Measurements from ENCODE around the gene USF2.

USF2 gene

GRCh38 chr19:35265126-35265899 lies 3.4 kb upstream of the USF2 start:
- WGBS: 88% methylated on average over 6 of the region's 6 CpGs
- peaks cover 8 to 21% of the 10 kb centered on the region in 2 experiments for H3K27me3 ChIP-seq (ENCODE audit: control insufficient read depth in 1 of 2, insufficient read depth in 1 of 2, low read length in 2 of 2)
- no peak overlapping the region for H4K91ac ChIP-seq (ENCODE audit: low read length)
- no peak overlapping the region for H3K4me3 ChIP-seq (ENCODE audit: insufficient read depth in 1 of 2, low read depth in 1 of 2, low read length in 2 of 2)
- H2BK15ac ChIP-seq (ENCODE audit: low read depth, poor library complexity, severe bottlenecking): no peak overlapping the region
- no peak overlapping the region for H3K9ac ChIP-seq (ENCODE audit: low read length)
- H3K27ac ChIP-seq (ENCODE audit: low read length, poor library complexity, severe bottlenecking): no peak overlapping the region
- no peak overlapping the region for H3K4ac ChIP-seq (ENCODE audit: low read depth in 1 of 2, low read length in 2 of 2)
- no peak overlapping the region for H2AK5ac ChIP-seq (ENCODE audit: low read length, severe bottlenecking)
- H4K8ac ChIP-seq (ENCODE audit: low read length): no peak overlapping the region
- H3K79me1 ChIP-seq (replicated peaks; ENCODE audit: low read length, poor library complexity, severe bottlenecking): peaks cover 13% of the 10 kb centered on the region
- no peak overlapping the region for H3K18ac ChIP-seq (ENCODE audit: low read depth in 1 of 2, low read length in 2 of 2)
- no peak overlapping the region for H2BK5ac ChIP-seq (ENCODE audit: low read depth, low read length, poor library complexity, severe bottlenecking)
- no peak overlapping the region for H2AFZ ChIP-seq (ENCODE audit: low read depth, low read length)
- DNase-seq: no peak
- H3K9me3 ChIP-seq (ENCODE audit: control insufficient read depth, low read length): no peaks in the 10 kb centered on the region
- no peak overlapping the region for H2BK12ac ChIP-seq (ENCODE audit: low read length in 2 of 2)
- peaks cover 9 to 19% of the 10 kb centered on the region in 2 experiments for H3K36me3 ChIP-seq (ENCODE audit: control insufficient read depth in 1 of 2, insufficient read depth in 2 of 2, low read depth in 1 of 2, low read length in 2 of 2)
- H3K4me2 ChIP-seq (ENCODE audit: low read length, poor library complexity, severe bottlenecking): no peak overlapping the region
- peaks cover 25% of the 10 kb centered on the region for H3K4me1 ChIP-seq (ENCODE audit: control insufficient read depth, insufficient read depth, low read depth, low read length)
- no peak overlapping the region for H2BK120ac ChIP-seq (ENCODE audit: low read depth, low read length)
- H3K14ac ChIP-seq (ENCODE audit: low read length in 2 of 2): no peak overlapping the region
- no peak overlapping the region for H3K23ac ChIP-seq (ENCODE audit: low read length in 2 of 2)

GRCh38 chr19:35265900-35266519 lies 2.8 kb upstream of the USF2 start:
- 93% methylated on average over 8 of the region's 10 CpGs for WGBS
- H2BK12ac ChIP-seq (ENCODE audit: low read length in 2 of 2): no peak overlapping the region
- H3K4ac ChIP-seq (ENCODE audit: low read depth in 1 of 2, low read length in 2 of 2): no peak overlapping the region
- no peak overlapping the region for H3K18ac ChIP-seq (ENCODE audit: low read depth in 1 of 2, low read length in 2 of 2)
- H3K4me3 ChIP-seq (ENCODE audit: insufficient read depth in 1 of 2, low read depth in 1 of 2, low read length in 2 of 2): peak overlapping the region in 1 of 2 experiments; percentile 90
- H3K14ac ChIP-seq (ENCODE audit: low read length in 2 of 2): no peak overlapping the region
- H4K91ac ChIP-seq (ENCODE audit: low read length): no peak overlapping the region
- H2BK15ac ChIP-seq (ENCODE audit: low read depth, poor library complexity, severe bottlenecking): no peak overlapping the region
- H3K79me1 ChIP-seq (replicated peaks; ENCODE audit: low read length, poor library complexity, severe bottlenecking): peaks cover 18% of the 10 kb centered on the region
- DNase-seq: no peak
- no peak overlapping the region for H3K4me2 ChIP-seq (ENCODE audit: low read length, poor library complexity, severe bottlenecking)
- H3K27ac ChIP-seq (ENCODE audit: low read length, poor library complexity, severe bottlenecking): no peak overlapping the region
- peak overlapping the region; percentile 89 for H3K9ac ChIP-seq (ENCODE audit: low read length)
- H2AK5ac ChIP-seq (ENCODE audit: low read length, severe bottlenecking): no peak overlapping the region
- no peak overlapping the region for H2BK5ac ChIP-seq (ENCODE audit: low read depth, low read length, poor library complexity, severe bottlenecking)
- no peak overlapping the region for H2BK120ac ChIP-seq (ENCODE audit: low read depth, low read length)
- H4K8ac ChIP-seq (ENCODE audit: low read length): no peak overlapping the region
- peaks cover 8 to 15% of the 10 kb centered on the region in 2 experiments for H3K27me3 ChIP-seq (ENCODE audit: control insufficient read depth in 1 of 2, insufficient read depth in 1 of 2, low read length in 2 of 2)
- H2AFZ ChIP-seq (ENCODE audit: low read depth, low read length): no peak overlapping the region
- peaks cover 16 to 24% of the 10 kb centered on the region in 2 experiments for H3K36me3 ChIP-seq (ENCODE audit: control insufficient read depth in 1 of 2, insufficient read depth in 2 of 2, low read depth in 1 of 2, low read length in 2 of 2)
- H3K23ac ChIP-seq (ENCODE audit: low read length in 2 of 2): no peak overlapping the region
- H3K9me3 ChIP-seq (ENCODE audit: control insufficient read depth, low read length): no peaks in the 10 kb centered on the region
- peaks cover 28% of the 10 kb centered on the region for H3K4me1 ChIP-seq (ENCODE audit: control insufficient read depth, insufficient read depth, low read depth, low read length)

GRCh38 chr19:35266520-35267352 lies 2.0 kb upstream of the USF2 start:
- Histone ChIP-seq H3K4ac (ENCODE audit: low read depth in 1 of 2, low read length in 2 of 2) (peak overlapping the region; percentile 99), H2AFZ (ENCODE audit: low read depth, low read length) (no peak overlapping the region), H2BK12ac (ENCODE audit: low read length in 2 of 2) (no peak overlapping the region), H2BK120ac (ENCODE audit: low read depth, low read length) (peak overlapping the region; percentile 86), H3K18ac (ENCODE audit: low read depth in 1 of 2, low read length in 2 of 2) (peak overlapping the region; percentile 71 to 89), H3K14ac (ENCODE audit: low read length in 2 of 2) (peak overlapping the region in 1 of 2 experiments; percentile 93), H3K36me3 (ENCODE audit: control insufficient read depth in 1 of 2, insufficient read depth in 2 of 2, low read depth in 1 of 2, low read length in 2 of 2) (peaks cover 24 to 32% of the 10 kb centered on the region in 2 experiments), H3K27ac (ENCODE audit: low read length, poor library complexity, severe bottlenecking) (no peak overlapping the region), H3K23ac (ENCODE audit: low read length in 2 of 2) (peak overlapping the region in 1 of 2 experiments; percentile 84), H3K9ac (ENCODE audit: low read length) (peak overlapping the region; percentile 89), H3K79me1 (replicated peaks; ENCODE audit: low read length, poor library complexity, severe bottlenecking) (peaks cover 26% of the 10 kb centered on the region), H3K4me3 (ENCODE audit: insufficient read depth in 1 of 2, low read depth in 1 of 2, low read length in 2 of 2) (peak overlapping the region; percentile 70 to 90), H2BK15ac (ENCODE audit: low read depth, poor library complexity, severe bottlenecking) (no peak overlapping the region), H2BK5ac (ENCODE audit: low read depth, low read length, poor library complexity, severe bottlenecking) (no peak overlapping the region), H3K4me2 (ENCODE audit: low read length, poor library complexity, severe bottlenecking) (peak overlapping the region; percentile 96), H4K91ac (ENCODE audit: low read length) (peak overlapping the region; percentile 80), H3K9me3 (ENCODE audit: control insufficient read depth, low read length) (no peaks in the 10 kb centered on the region), H3K4me1 (ENCODE audit: control insufficient read depth, insufficient read depth, low read depth, low read length) (peaks cover 28% of the 10 kb centered on the region), H2AK5ac (ENCODE audit: low read length, severe bottlenecking) (no peak overlapping the region), H3K27me3 (ENCODE audit: control insufficient read depth in 1 of 2, insufficient read depth in 1 of 2, low read length in 2 of 2) (peaks cover 8% of the 10 kb centered on the region in 2 experiments), H4K8ac (ENCODE audit: low read length) (peak overlapping the region; percentile 88)
- 75% methylated on average over 32 of the region's 39 CpGs for WGBS
- DNase-seq: no peak
